Measurements from ENCODE around the gene ZEB2. TPM values are rescaled to one million over a fixed set of nuclear protein-coding genes. Genes with fewer than 3 reads are reported as not detected.
A peak's percentile ranks its signal among the peaks of the same experiment; 100 is the strongest.

The ZEB2 gene
- total and polyA plus RNA-seq, 2 donors from 2014 or later, result 8.3 to 136 TPM

- H3K36me3 ChIP-seq (ENCODE audit: control insufficient read depth in 2 of 3, insufficient read depth in 3 of 3, low read length in 3 of 3), result no peaks in the 10 kb centered on the region
- H3K4me3 ChIP-seq (ENCODE audit: low read length in 3 of 3), result no peak overlapping the region
- no peaks in the 10 kb centered on the region for H3K9me3 ChIP-seq (ENCODE audit: control insufficient read depth in 2 of 3, insufficient read depth in 1 of 3, low read length in 3 of 3)
- no peaks in the 10 kb centered on the region for H3K27me3 ChIP-seq (ENCODE audit: control insufficient read depth, insufficient read depth, low read length)
- DNase-seq (no peak), FAIRE-seq (no peak)
- no peaks in the 10 kb centered on the region for H3K4me1 ChIP-seq (ENCODE audit: control insufficient read depth in 2 of 3, insufficient read depth in 2 of 3, low read depth in 1 of 3, low read length in 3 of 3)
- H3K9ac ChIP-seq (ENCODE audit: low read length in 3 of 3), result no peak overlapping the region
- no peak for TF ChIP-seq CTCF (IDR thresholded peaks at IDR 0.05; ENCODE audit: borderline replicate concordance, extremely low read depth, insufficient read depth)
- intact Hi-C loops (cut with DNase I), result no loop called here
- H3K27ac ChIP-seq (ENCODE audit: low read depth in 2 of 2, low read length in 2 of 2), result no peak overlapping the region
These were observed 8.2 kb upstream of the ZEB2 start for GRCh38 chr2:144528108-144528507.

GRCh38 chr2:144526831-144527230 is 6.9 kb upstream of the ZEB2 start:
- FAIRE-seq, result no peak
- DNase-seq, result peak in 1 of 5 donors; percentile 12
- H3K4me3 ChIP-seq (ENCODE audit: low read length in 3 of 3), result no peak overlapping the region
- TF ChIP-seq CTCF (IDR thresholded peaks at IDR 0.05; ENCODE audit: borderline replicate concordance, extremely low read depth, insufficient read depth), result no peak
- H3K9ac ChIP-seq (ENCODE audit: low read length in 3 of 3), result no peak overlapping the region
- no peaks in the 10 kb centered on the region for H3K27me3 ChIP-seq (ENCODE audit: control insufficient read depth, insufficient read depth, low read length)
- H3K36me3 ChIP-seq (ENCODE audit: control insufficient read depth in 2 of 3, insufficient read depth in 3 of 3, low read length in 3 of 3), result no peaks in the 10 kb centered on the region
- intact Hi-C loops (cut with DNase I), result no loop called here
- H3K9me3 ChIP-seq (ENCODE audit: control insufficient read depth in 2 of 3, insufficient read depth in 1 of 3, low read length in 3 of 3), result no peaks in the 10 kb centered on the region
- H3K27ac ChIP-seq (ENCODE audit: low read depth in 2 of 2, low read length in 2 of 2), result no peak overlapping the region
- no peaks in the 10 kb centered on the region for H3K4me1 ChIP-seq (ENCODE audit: control insufficient read depth in 2 of 3, insufficient read depth in 2 of 3, low read depth in 1 of 3, low read length in 3 of 3)

GRCh38 chr2:144524118-144525009 is 4.4 kb upstream of the ZEB2 start:
- FAIRE-seq, result no peak
- intact Hi-C loops (cut with DNase I), result no loop called here
- Histone ChIP-seq H3K9ac (ENCODE audit: low read length in 3 of 3) (peak overlapping the region in 2 of 3 donors; percentile 52 to 78), H3K9me3 (ENCODE audit: control insufficient read depth in 2 of 3, insufficient read depth in 1 of 3, low read length in 3 of 3) (no peaks in the 10 kb centered on the region), H3K27me3 (ENCODE audit: control insufficient read depth, insufficient read depth, low read length) (no peaks in the 10 kb centered on the region), H3K36me3 (ENCODE audit: control insufficient read depth in 2 of 3, insufficient read depth in 3 of 3, low read length in 3 of 3) (no peaks in the 10 kb centered on the region), H3K4me3 (ENCODE audit: low read length in 3 of 3) (peak overlapping the region; percentile 66 to 72 (median 72)), H3K27ac (ENCODE audit: low read depth in 2 of 2, low read length in 2 of 2) (peak overlapping the region; percentile 43 to 71), H3K4me1 (ENCODE audit: control insufficient read depth in 2 of 3, insufficient read depth in 2 of 3, low read depth in 1 of 3, low read length in 3 of 3) (no peaks in the 10 kb centered on the region)
- TF ChIP-seq CTCF (IDR thresholded peaks at IDR 0.05; ENCODE audit: borderline replicate concordance, extremely low read depth, insufficient read depth), result no peak
- DNase-seq, result peak; percentile 65 to 88 (median 82)

Data from kidney (tissue), 14 donors.